Measurements from ENCODE around the gene TMEM131.

- TF ChIP-seq, protein P1, sequence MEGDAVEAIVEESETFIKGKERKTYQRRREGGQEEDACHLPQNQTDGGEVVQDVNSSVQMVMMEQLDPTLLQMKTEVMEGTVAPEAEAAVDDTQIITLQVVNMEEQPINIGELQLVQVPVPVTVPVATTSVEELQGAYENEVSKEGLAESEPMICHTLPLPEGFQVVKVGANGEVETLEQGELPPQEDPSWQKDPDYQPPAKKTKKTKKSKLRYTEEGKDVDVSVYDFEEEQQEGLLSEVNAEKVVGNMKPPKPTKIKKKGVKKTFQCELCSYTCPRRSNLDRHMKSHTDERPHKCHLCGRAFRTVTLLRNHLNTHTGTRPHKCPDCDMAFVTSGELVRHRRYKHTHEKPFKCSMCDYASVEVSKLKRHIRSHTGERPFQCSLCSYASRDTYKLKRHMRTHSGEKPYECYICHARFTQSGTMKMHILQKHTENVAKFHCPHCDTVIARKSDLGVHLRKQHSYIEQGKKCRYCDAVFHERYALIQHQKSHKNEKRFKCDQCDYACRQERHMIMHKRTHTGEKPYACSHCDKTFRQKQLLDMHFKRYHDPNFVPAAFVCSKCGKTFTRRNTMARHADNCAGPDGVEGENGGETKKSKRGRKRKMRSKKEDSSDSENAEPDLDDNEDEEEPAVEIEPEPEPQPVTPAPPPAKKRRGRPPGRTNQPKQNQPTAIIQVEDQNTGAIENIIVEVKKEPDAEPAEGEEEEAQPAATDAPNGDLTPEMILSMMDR (IDR thresholded peaks at IDR 0.05) = no peak
- no peak for TF ChIP-seq POLR2A (IDR thresholded peaks at IDR 0.05)
Observed at GRCh38 chr2:97914691-97915213, 81.0 kb downstream of the TMEM131 start.

Data from lower leg skin (tissue), 3 donors.